ENCODE results near the gene FNIP1. TPM values are rescaled to one million over a fixed set of nuclear protein-coding genes. Genes with fewer than 3 reads are reported as not detected.

The FNIP1 gene
- total RNA-seq, 1 donor from 2014 or later: 29.5 TPM

DNA sequence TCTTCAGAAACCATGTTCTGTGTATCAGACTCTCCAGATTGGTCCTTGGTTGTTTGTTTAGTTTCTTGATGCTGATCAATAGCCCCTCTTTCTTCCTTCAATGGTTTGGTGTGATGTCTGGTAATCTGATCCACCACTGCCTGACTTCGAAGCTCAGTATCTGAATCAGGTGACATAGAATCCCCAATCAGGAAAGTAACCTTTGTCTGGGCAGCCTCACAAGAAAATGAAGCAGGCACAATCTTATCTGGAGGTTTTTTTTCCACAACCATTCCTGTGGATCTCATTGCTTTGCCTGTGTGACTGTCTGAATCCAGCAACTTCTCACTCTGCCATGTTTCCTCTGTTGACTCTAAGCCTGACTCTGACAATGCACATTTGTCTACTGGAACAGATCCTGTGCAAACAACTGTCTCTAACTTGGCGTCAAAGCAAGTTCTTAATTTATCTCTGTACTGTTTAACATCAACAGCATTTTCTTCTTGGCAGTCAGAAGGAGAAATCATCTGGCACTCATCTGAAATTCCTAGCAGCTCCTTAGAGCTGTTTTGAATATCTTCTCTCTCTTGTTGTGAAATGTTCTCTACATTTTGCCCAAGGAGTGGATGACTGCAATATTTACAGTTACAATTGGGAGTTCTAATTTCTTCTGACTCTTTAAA is 124.7 kb downstream of the FNIP1 start:
- no peak for TF ChIP-seq POLR2A (IDR thresholded peaks at IDR 0.05)
- TF ChIP-seq POLR2AphosphoS5 (IDR thresholded peaks at IDR 0.05; ENCODE audit: insufficient read depth in 1 of 2, low read depth in 1 of 2): peak in 1 of 2 donors; percentile 96
- no peak for TF ChIP-seq CTCF (IDR thresholded peaks at IDR 0.05)
- DNase-seq (ENCODE audit: extremely low spot score in 2 of 2): no peak
- H3K27ac ChIP-seq: peak overlapping the region; percentile 73
- peaks cover 35% of the 10 kb centered on the region for H3K4me1 ChIP-seq
- no peak overlapping the region for H3K4me3 ChIP-seq
- no peaks in the 10 kb centered on the region for H3K27me3 ChIP-seq
- peaks cover 0 to 27% of the 10 kb centered on the region in 2 donors for H3K36me3 ChIP-seq
- H3K9me3 ChIP-seq: no peaks in the 10 kb centered on the region
- intact Hi-C loops (cut with DNase I): loop anchor here (5.0 kb wide), 1 partner anchor 125 kb away; the partner anchor contains the start of gene FNIP1

DNA sequence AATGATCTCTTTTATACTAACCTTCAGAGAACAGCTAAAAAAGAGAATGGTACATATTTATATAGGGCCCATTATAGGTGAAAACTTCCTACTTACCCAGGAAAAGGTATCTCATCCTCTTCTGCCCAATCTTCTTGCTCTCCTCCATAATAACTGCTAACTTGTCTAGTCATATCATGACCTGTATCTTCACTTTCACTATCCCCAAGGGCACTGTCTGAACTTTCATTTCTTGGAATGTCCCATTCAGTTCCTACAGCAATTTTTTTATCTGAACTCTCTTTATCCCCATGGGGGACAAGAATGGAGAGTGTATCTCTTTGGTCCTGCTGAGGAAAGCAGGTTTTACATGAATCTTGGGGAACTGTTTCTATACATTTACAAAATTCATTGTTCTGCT is 125.4 kb downstream of the FNIP1 start:
- DNase-seq (ENCODE audit: extremely low spot score in 2 of 2): no peak
- H3K27me3 ChIP-seq: no peaks in the 10 kb centered on the region
- no peak overlapping the region for H3K4me3 ChIP-seq
- no peak for TF ChIP-seq POLR2AphosphoS5 (IDR thresholded peaks at IDR 0.05; ENCODE audit: insufficient read depth in 1 of 2, low read depth in 1 of 2)
- no peak for TF ChIP-seq CTCF (IDR thresholded peaks at IDR 0.05)
- no peak for TF ChIP-seq POLR2A (IDR thresholded peaks at IDR 0.05)
- H3K36me3 ChIP-seq: peaks cover 0 to 24% of the 10 kb centered on the region in 2 donors
- intact Hi-C loops (cut with DNase I): loop anchor here (5.0 kb wide), 1 partner anchor 126 kb away; the partner anchor contains the start of gene FNIP1
- peaks cover 35% of the 10 kb centered on the region for H3K4me1 ChIP-seq
- peak overlapping the region; percentile 73 for H3K27ac ChIP-seq
- H3K9me3 ChIP-seq: no peaks in the 10 kb centered on the region

GRCh38 chr5:131664929-131665328 is 131.9 kb downstream of the FNIP1 start:
- Histone ChIP-seq H3K9me3 (no peaks in the 10 kb centered on the region), H3K4me3 (no peak overlapping the region), H3K36me3 (peaks cover 0 to 6% of the 10 kb centered on the region in 2 donors), H3K27ac (no peak overlapping the region), H3K27me3 (no peaks in the 10 kb centered on the region), H3K4me1 (no peaks in the 10 kb centered on the region)
- TF ChIP-seq POLR2A (IDR thresholded peaks at IDR 0.05): no peak
- no peak for TF ChIP-seq POLR2AphosphoS5 (IDR thresholded peaks at IDR 0.05; ENCODE audit: insufficient read depth in 1 of 2, low read depth in 1 of 2)
- TF ChIP-seq CTCF (IDR thresholded peaks at IDR 0.05): no peak
- intact Hi-C loops (cut with DNase I): no loop called here
- no peak for DNase-seq (ENCODE audit: extremely low spot score in 2 of 2)

- DNase-seq (ENCODE audit: extremely low spot score in 2 of 2): no peak
- H3K4me3 ChIP-seq: no peak overlapping the region
- H3K9me3 ChIP-seq: no peaks in the 10 kb centered on the region
- intact Hi-C loops (cut with DNase I): no loop called here
- no peaks in the 10 kb centered on the region for H3K27me3 ChIP-seq
- peaks cover 0 to 9% of the 10 kb centered on the region in 2 donors for H3K36me3 ChIP-seq
- TF ChIP-seq POLR2A (IDR thresholded peaks at IDR 0.05): no peak
- no peak for TF ChIP-seq POLR2AphosphoS5 (IDR thresholded peaks at IDR 0.05; ENCODE audit: insufficient read depth in 1 of 2, low read depth in 1 of 2)
- no peak for TF ChIP-seq CTCF (IDR thresholded peaks at IDR 0.05)
- no peak overlapping the region for H3K27ac ChIP-seq
- H3K4me1 ChIP-seq: no peaks in the 10 kb centered on the region
These were observed 134.9 kb downstream of the FNIP1 start for GRCh38 chr5:131661933-131662332.

GRCh38 chr5:131659841-131660240 is 137.0 kb downstream of the FNIP1 start:
- no peak for TF ChIP-seq POLR2A (IDR thresholded peaks at IDR 0.05)
- TF ChIP-seq POLR2AphosphoS5 (IDR thresholded peaks at IDR 0.05; ENCODE audit: insufficient read depth in 1 of 2, low read depth in 1 of 2): no peak
- no peak for TF ChIP-seq CTCF (IDR thresholded peaks at IDR 0.05)
- no peak for DNase-seq (ENCODE audit: extremely low spot score in 2 of 2)
- Histone ChIP-seq H3K27ac (no peak overlapping the region), H3K4me1 (no peaks in the 10 kb centered on the region), H3K36me3 (peaks cover 0 to 6% of the 10 kb centered on the region in 2 donors), H3K4me3 (no peak overlapping the region), H3K9me3 (no peaks in the 10 kb centered on the region), H3K27me3 (no peaks in the 10 kb centered on the region)
- intact Hi-C loops (cut with DNase I): no loop called here

Measured in vagina (tissue), 2 donors.